HepG2 (cell line): ENCODE measurements around the gene GPR31. TPM values are rescaled to one million over a fixed set of nuclear protein-coding genes. Genes with fewer than 3 reads are reported as not detected.

Experiments
- ARNT2 ChIP-seq: sonication (generic); formaldehyde crosslinking; IDR thresholded peaks from 2 replicates; pipeline ENCODE4 v1.8.0; 2022; ENCODE audit warnings: mild to moderate bottlenecking, low read depth, missing genetic modification reagents, moderate library complexity
- BRD4 ChIP-seq: sonication (generic); formaldehyde crosslinking; IDR thresholded peaks from 2 replicates; pipeline ENCODE4 v1.4.0; 2020; ENCODE audit warnings: missing genetic modification reagents
- CBX2 ChIP-seq, 2 experiments: fragments of 200-600 bp in 1 of 2; sonication (generic); formaldehyde crosslinking in 1 of 2; IDR thresholded peaks; 2 replicates each; pipeline versions ENCODE4 v1.7.0 to v1.8.1; 2018 to 2022; ENCODE audit warnings: low read depth in 2 of 2, low read length in 1 of 2, mild to moderate bottlenecking in 1 of 2, missing genetic modification reagents in 1 of 2
- CENPX ChIP-seq: sonication (generic); formaldehyde crosslinking; IDR thresholded peaks from 2 replicates; pipeline ENCODE4 v1.9.0; 2021; ENCODE audit warnings: mild to moderate bottlenecking, missing genetic modification reagents, moderate library complexity
- GFI1 ChIP-seq: sonication (generic); formaldehyde crosslinking; IDR thresholded peaks from 2 replicates; pipeline ENCODE4 v1.5.0; 2020; ENCODE audit warnings: missing genetic modification reagents, mild to moderate bottlenecking, borderline replicate concordance
- HIVEP1 ChIP-seq: sonication (generic); formaldehyde crosslinking; IDR thresholded peaks from 2 replicates; pipeline ENCODE4 v1.4.0; 2020; ENCODE audit warnings: mild to moderate bottlenecking, missing genetic modification reagents
- KLF15 ChIP-seq: sonication (generic); formaldehyde crosslinking; IDR thresholded peaks from 2 replicates; pipeline ENCODE4 v1.8.1; 2023; ENCODE audit warnings: borderline replicate concordance, mild to moderate bottlenecking, inconsistent platforms, missing genetic modification reagents, mixed read lengths
- KLF16 ChIP-seq, 2 experiments: sonication (generic) in 1 of 2; formaldehyde crosslinking in 1 of 2; IDR thresholded peaks; 2 replicates each; pipeline versions ENCODE4 v1.6.1 to v1.8.0; 2016 to 2023; ENCODE audit warnings: missing genetic modification reagents in 2 of 2, missing compliant biosample characterization in 1 of 2
- MTA3 ChIP-seq: sonication (generic); formaldehyde crosslinking; IDR thresholded peaks from 2 replicates; pipeline ENCODE4 v1.4.0; 2020; ENCODE audit warnings: missing genetic modification reagents
- NCOA1 ChIP-seq: sonication (generic); formaldehyde crosslinking; IDR thresholded peaks from 2 replicates; pipeline ENCODE4 v1.9.0; 2021; ENCODE audit warnings: missing genetic modification reagents
- PAWR ChIP-seq: sonication (generic); formaldehyde crosslinking; IDR thresholded peaks from 2 replicates; pipeline ENCODE4 v1.4.0; 2020; ENCODE audit warnings: missing genetic modification reagents, mild to moderate bottlenecking, borderline replicate concordance
- PCBP1 ChIP-seq: fragments of 200-400 bp; formaldehyde crosslinking; IDR thresholded peaks from 2 replicates; pipeline ENCODE4 v1.6.1; 2017; ENCODE audit warnings: mild to moderate bottlenecking, low read depth, low read length, borderline replicate concordance
- RFX1 ChIP-seq: fragments of 450-650 bp; IDR thresholded peaks from 2 replicates; pipeline ENCODE4 v1.6.1; 2017
- SETDB1 ChIP-seq: sonication (generic); formaldehyde crosslinking; IDR thresholded peaks from 2 replicates; pipeline ENCODE4 v1.5.1; 2020; ENCODE audit warnings: missing genetic modification reagents, mild to moderate bottlenecking, borderline replicate concordance
- ZNF205 ChIP-seq: IDR thresholded peaks from 2 replicates; pipeline ENCODE4 v1.6.1; 2018; ENCODE audit warnings: missing biosample characterization, missing genetic modification reagents
- ZNF207 ChIP-seq: fragments of 450-650 bp; IDR thresholded peaks from 2 replicates; pipeline ENCODE4 v1.6.1; 2016; ENCODE audit warnings: antibody characterized with exemption, borderline replicate concordance
- ZNF260 ChIP-seq: sonication (generic); formaldehyde crosslinking; IDR thresholded peaks from 2 replicates; pipeline ENCODE4 v1.4.0; 2020; ENCODE audit warnings: missing genetic modification reagents, low read depth, mild to moderate bottlenecking, borderline replicate concordance
- ZNF430 ChIP-seq: sonication (generic); formaldehyde crosslinking; IDR thresholded peaks from 2 replicates; pipeline ENCODE4 v1.9.0; 2021; ENCODE audit warnings: mild to moderate bottlenecking, missing genetic modification reagents
- ZNF543 ChIP-seq: sonication (generic); formaldehyde crosslinking; IDR thresholded peaks from 2 replicates; pipeline ENCODE4 v1.4.0; 2020; ENCODE audit warnings: mild to moderate bottlenecking, missing genetic modification reagents
- ZNF556 ChIP-seq: sonication (generic); formaldehyde crosslinking; IDR thresholded peaks from 2 replicates; pipeline ENCODE4 v1.4.0; 2020; ENCODE audit warnings: mild to moderate bottlenecking, missing genetic modification reagents, borderline replicate concordance
- ZNF572 ChIP-seq: sonication (generic); formaldehyde crosslinking; IDR thresholded peaks from 2 replicates; pipeline ENCODE4 v1.5.1; 2020; ENCODE audit warnings: mild to moderate bottlenecking, missing genetic modification reagents
- ZNF790 ChIP-seq: sonication (generic); formaldehyde crosslinking; IDR thresholded peaks from 2 replicates; pipeline ENCODE4 v1.8.0; 2022; ENCODE audit warnings: missing genetic modification reagents, mild to moderate bottlenecking, borderline replicate concordance
- ZNF879 ChIP-seq: sonication (generic); formaldehyde crosslinking; IDR thresholded peaks from 2 replicates; pipeline ENCODE4 v1.8.1; 2023; ENCODE audit warnings: missing genetic modification reagents
- polyA plus RNA-seq, 8 experiments: library from polyadenylated mRNA; depleted of rRNA in 3 of 8; stranded (reverse) in 7 of 8; unstranded in 1 of 8; fragments of >200 nt; fragmentation: Illumina TruSeq in 4 of 8; extraction: Trizol in 4 of 8; gene quantifications; 2 replicates each; pipeline versions ENCODE4 v1.2.1 to v1.2.3, GENCODE V29; 2011 to 2016; ENCODE audit warnings: low read depth in 4 of 8, missing spikeins in 1 of 8, mixed read lengths in 1 of 8; ENCODE audit not compliant: insufficient read depth in 1 of 8
- total RNA-seq, 5 experiments: library from RNA; depleted of rRNA; stranded (reverse); fragments of >200 nt; fragmentation: Illumina TruSeq; extraction: Trizol; gene quantifications; 2 replicates each; pipeline ENCODE4 v1.2.3, GENCODE V29; 2016; ENCODE audit warnings: low read depth in 1 of 5
- TF ChIP-seq, protein P1 (sequence below): sonication (generic); formaldehyde crosslinking; IDR thresholded peaks from 2 replicates; pipeline ENCODE4 v1.4.0; 2020; ENCODE audit warnings: missing genetic modification reagents, borderline replicate concordance
- TF ChIP-seq, protein P2 (sequence below): IDR thresholded peaks from 2 replicates; pipeline ENCODE4 v1.6.1; 2012; ENCODE audit warnings: inconsistent platforms
- TF ChIP-seq, protein P3 (sequence below): IDR thresholded peaks from 2 replicates; pipeline ENCODE4 v1.6.1; 2016; ENCODE audit warnings: low read depth, control low read depth

GPR31 gene
- total and polyA plus RNA-seq, 2 of the 13 experiments (the other 11 are each of a cell fraction or from before 2014, with no cell fraction given), result not detected

DNA sequence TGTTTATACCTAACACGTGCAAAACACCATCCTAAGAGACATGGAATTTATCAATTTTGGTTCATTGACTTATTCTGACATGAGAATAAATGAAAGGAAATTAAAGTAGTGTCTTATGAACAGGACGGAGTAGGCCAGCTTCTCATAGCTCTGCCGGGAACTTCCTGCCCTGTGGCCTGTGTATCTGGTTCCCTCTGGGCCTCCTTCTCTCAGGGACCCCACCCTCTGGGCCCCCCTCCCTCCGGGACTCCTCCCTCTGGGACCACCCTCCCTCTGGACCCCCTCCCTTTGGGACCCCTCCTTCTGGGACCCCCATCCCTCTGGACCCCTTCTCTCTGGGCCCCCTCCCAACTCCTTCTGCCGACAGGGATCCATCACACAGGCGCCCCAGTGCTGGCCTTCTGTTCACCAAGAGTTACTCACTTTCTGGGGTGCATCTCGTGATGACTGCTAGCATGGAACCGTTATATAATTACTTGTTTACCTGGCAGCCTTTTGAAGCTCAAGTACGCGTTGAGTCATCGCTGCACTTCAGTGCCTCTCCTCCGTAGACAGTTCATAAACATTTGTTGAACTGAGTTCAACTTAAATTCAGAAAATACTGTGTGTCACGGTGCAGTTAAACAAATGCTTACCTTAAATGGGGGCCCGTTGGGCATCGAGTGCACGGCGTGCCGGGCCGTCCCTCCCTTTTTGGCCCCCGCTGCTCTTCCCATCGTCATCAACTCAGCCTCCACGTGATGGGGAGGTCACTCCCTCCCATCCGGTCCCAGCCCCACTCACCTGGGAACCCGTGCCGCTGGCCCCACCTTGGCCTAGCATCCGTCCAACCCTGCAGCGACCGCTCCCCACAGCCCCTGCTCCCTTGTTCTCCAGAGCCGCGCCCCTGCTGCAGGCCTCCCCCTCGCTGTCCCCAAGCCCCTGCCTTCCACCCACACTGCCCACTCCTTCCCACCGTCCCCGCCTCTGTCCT is 26.8 kb downstream of the GPR31 start (continued):
- TF ChIP-seq ZNF879 (no peak), CBX2 (IDR thresholded peaks at IDR 0.05; ENCODE audit: low read depth, low read length) (no peak), CBX2 (CRISPR knock-in tag; IDR thresholded peaks at IDR 0.05; ENCODE audit: low read depth) (peak; percentile 73; the same call in 1 of the 2 replicates), KLF16 (CRISPR knock-in tag; IDR thresholded peaks at IDR 0.05) (peak in 1 of 2 experiments; percentile 44; a peak in 1 of 4 replicates), MTA3 (no peak), HIVEP1 (CRISPR knock-in tag) (0 out of 2 replicates have a peak, but pooled peaks have one; percentile 30), KLF15 (CRISPR knock-in tag) (no peak), PCBP1 (0 out of 2 replicates have a peak, but pooled peaks have one; percentile 45), CENPX (no peak), BRD4 (CRISPR knock-in tag) (no peak), ZNF790 (CRISPR knock-in tag) (no peak), ZNF572 (CRISPR knock-in tag) (no peak), ARNT2 (CRISPR knock-in tag) (peak; percentile 77), SETDB1 (CRISPR knock-in tag) (no peak), ZNF260 (CRISPR knock-in tag) (no peak), ZNF556 (CRISPR knock-in tag) (peak; percentile 36; the same call in 1 of the 2 replicates), ZNF205 (peak; percentile 41; the same call in 1 of the 2 replicates), ZNF207 (no peak), RFX1 (no peak), GFI1 (CRISPR knock-in tag) (0 out of 2 replicates have a peak, but pooled peaks have one; percentile 45), ZNF430 (CRISPR knock-in tag) (peak; percentile 95; the same call in 1 of the 2 replicates), NCOA1 (CRISPR knock-in tag) (no peak), ZNF543 (CRISPR knock-in tag) (no peak), PAWR (no peak)
- TF ChIP-seq, protein P1, sequence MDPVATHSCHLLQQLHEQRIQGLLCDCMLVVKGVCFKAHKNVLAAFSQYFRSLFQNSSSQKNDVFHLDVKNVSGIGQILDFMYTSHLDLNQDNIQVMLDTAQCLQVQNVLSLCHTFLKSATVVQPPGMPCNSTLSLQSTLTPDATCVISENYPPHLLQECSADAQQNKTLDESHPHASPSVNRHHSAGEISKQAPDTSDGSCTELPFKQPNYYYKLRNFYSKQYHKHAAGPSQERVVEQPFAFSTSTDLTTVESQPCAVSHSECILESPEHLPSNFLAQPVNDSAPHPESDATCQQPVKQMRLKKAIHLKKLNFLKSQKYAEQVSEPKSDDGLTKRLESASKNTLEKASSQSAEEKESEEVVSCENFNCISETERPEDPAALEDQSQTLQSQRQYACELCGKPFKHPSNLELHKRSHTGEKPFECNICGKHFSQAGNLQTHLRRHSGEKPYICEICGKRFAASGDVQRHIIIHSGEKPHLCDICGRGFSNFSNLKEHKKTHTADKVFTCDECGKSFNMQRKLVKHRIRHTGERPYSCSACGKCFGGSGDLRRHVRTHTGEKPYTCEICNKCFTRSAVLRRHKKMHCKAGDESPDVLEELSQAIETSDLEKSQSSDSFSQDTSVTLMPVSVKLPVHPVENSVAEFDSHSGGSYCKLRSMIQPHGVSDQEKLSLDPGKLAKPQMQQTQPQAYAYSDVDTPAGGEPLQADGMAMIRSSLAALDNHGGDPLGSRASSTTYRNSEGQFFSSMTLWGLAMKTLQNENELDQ (CRISPR knock-in tag), result no peak
- TF ChIP-seq, protein P2, sequence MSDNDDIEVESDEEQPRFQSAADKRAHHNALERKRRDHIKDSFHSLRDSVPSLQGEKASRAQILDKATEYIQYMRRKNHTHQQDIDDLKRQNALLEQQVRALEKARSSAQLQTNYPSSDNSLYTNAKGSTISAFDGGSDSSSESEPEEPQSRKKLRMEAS, result peak; percentile 93
- TF ChIP-seq, protein P3, sequence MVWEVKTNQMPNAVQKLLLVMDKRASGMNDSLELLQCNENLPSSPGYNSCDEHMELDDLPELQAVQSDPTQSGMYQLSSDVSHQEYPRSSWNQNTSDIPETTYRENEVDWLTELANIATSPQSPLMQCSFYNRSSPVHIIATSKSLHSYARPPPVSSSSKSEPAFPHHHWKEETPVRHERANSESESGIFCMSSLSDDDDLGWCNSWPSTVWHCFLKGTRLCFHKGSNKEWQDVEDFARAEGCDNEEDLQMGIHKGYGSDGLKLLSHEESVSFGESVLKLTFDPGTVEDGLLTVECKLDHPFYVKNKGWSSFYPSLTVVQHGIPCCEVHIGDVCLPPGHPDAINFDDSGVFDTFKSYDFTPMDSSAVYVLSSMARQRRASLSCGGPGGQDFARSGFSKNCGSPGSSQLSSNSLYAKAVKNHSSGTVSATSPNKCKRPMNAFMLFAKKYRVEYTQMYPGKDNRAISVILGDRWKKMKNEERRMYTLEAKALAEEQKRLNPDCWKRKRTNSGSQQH (CRISPR knock-in tag), result no peak
